ENCODE data around the gene LRCH4. TPM values are rescaled to one million over a fixed set of nuclear protein-coding genes. Genes with fewer than 3 reads are reported as not detected.

LRCH4 gene
- total RNA-seq, 1 experiment from 2014 or later, result 66.4 TPM

DNA sequence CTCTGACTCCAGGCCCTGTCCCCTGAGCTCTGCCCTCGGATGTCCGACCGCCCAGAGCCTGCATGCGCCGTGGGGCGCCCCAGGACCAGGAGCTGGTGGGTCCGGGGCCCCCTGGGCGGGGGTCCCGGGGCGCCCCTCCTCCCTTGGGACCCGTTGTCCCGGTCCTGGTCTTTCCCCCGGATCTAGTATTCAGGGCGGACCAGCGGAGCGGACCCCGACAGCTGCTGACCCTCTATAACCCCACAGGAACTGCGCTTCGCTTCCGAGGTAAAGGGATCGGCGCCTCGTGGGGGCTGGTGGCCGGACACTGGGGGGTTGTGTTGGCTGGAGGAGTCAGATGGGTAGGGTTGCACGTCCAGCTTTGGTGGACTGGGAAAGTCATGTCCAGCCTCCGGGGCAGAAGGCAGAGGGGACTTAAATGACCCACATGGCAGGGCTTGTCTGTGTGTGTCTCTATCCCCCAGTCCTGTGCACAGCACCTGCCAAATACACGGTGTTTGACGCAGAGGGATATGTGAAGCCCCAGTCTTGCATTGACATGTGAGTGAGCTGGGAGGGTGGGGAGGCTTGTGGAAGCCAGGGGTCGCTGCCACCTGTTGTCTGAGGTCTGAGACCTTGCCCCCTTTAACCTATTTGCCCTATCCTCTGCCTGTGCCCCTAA, 26.9 kb upstream of the LRCH4 start:
- ChIA-PET POLR2A (interaction anchor here (0.5 to 0.8 kb wide), 4 partner anchors 15 to 1132 kb away, joined by 3 to 6 read pairs (median 4); no protein-coding TSS in a partner anchor), CTCF (interaction anchor here (0.5 to 1.5 kb wide), 9 partner anchors 13 to 79 kb away, joined by 3 to 8 read pairs (median 6); no protein-coding TSS in a partner anchor)
- TF ChIP-seq POLR2AphosphoS5 (IDR thresholded peaks at IDR 0.05; ENCODE audit: low read depth, low read length) (no peak), REST (IDR thresholded peaks at IDR 0.05; ENCODE audit: insufficient read depth in 1 of 2, low read depth in 2 of 2, low read length in 1 of 2) (no peak), SIN3A (IDR thresholded peaks at IDR 0.05; ENCODE audit: borderline replicate concordance, insufficient read depth, low read depth, low read length) (no peak; the same call in 1 of the 2 replicates), TCF7L2 (IDR thresholded peaks at IDR 0.05; ENCODE audit: low read depth, low read length) (no peak)
- TF ChIP-seq, protein P1, sequence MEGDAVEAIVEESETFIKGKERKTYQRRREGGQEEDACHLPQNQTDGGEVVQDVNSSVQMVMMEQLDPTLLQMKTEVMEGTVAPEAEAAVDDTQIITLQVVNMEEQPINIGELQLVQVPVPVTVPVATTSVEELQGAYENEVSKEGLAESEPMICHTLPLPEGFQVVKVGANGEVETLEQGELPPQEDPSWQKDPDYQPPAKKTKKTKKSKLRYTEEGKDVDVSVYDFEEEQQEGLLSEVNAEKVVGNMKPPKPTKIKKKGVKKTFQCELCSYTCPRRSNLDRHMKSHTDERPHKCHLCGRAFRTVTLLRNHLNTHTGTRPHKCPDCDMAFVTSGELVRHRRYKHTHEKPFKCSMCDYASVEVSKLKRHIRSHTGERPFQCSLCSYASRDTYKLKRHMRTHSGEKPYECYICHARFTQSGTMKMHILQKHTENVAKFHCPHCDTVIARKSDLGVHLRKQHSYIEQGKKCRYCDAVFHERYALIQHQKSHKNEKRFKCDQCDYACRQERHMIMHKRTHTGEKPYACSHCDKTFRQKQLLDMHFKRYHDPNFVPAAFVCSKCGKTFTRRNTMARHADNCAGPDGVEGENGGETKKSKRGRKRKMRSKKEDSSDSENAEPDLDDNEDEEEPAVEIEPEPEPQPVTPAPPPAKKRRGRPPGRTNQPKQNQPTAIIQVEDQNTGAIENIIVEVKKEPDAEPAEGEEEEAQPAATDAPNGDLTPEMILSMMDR (IDR thresholded peaks at IDR 0.05), result no peak
- Histone ChIP-seq H3K27ac (ENCODE audit: low read length) (peak overlapping the region; percentile 78), H3K4me3 (ENCODE audit: low read depth in 2 of 2, low read length in 2 of 2) (peak overlapping the region; percentile 80 to 82), H3K27me3 (ENCODE audit: control insufficient read depth, insufficient read depth, low read length) (no peaks in the 10 kb centered on the region), H3K36me3 (ENCODE audit: control insufficient read depth, insufficient read depth, low read length) (no peaks in the 10 kb centered on the region), H3K4me1 (ENCODE audit: control insufficient read depth, insufficient read depth, low read length) (peaks cover 5% of the 10 kb centered on the region), H3K9me3 (ENCODE audit: control insufficient read depth, insufficient read depth, low read depth, low read length) (no peaks in the 10 kb centered on the region)
- intact Hi-C loops (cut with micrococcal nuclease; ENCODE audit: unreplicated experiment) (no loop called here), in situ Hi-C loops (cut with HindIII; ENCODE audit: low pct_unique_long_range_greater_than_20kb, low sequenced_read_pairs) (no loop called here)
- no peak for DNase-seq (ENCODE audit: low read depth, low spot score)
- TSS peak; percentile 92 for BruUV-seq (replicated peaks)
- peak; percentile 8; the same call in 1 of the 2 replicates for ATAC-seq

DNA sequence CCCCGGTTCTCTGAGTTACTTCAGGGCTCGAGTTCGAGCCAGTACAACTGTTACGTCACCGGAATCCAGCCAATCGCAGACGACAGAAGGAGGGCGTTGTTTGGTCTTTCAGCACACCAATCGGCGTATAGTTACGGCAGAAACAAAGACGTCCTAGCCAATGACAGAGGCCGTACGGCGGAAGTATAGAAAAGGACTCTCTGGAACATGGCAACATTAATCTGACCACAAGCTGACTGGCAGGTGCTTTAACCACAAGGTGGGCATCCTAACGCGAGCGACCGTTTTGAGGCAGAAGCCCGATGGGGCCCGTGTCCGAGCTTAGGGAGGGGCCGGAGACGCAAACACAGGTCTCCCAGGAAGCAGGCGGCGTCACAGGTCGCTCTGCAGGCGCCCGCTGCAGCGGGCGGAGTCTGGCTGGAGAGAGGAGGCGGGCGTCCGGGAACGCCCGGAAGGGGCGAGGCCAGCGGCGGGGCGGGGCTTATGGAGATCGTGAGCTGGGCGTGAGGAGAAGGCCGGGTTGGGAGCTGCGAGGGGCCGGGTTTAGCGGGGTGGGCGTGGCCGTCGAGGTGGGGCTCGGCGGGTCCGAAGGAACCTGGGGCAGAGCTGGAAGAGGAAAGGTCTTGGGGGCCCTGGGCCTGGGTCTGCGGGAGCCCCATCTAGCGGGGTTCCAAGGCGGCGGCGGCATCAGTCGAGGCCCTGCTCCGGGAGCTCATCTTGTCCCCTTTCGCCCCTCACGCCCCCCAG, 26.2 kb upstream of the LRCH4 start, which contains the start of gene MOSPD3:
TSS of gene MOSPD3 (plus strand) at position 558 of the 747 bp plus-strand sequence. CDS start 252 bp downstream, outside the sequence.
- peak; percentile 98 for ATAC-seq
- H3K4me3 ChIP-seq (ENCODE audit: low read depth in 2 of 2, low read length in 2 of 2), result peak within 1 kb of the TSS; percentile 80 to 82
- intact Hi-C loops (cut with micrococcal nuclease; ENCODE audit: unreplicated experiment) (no loop called here), in situ Hi-C loops (cut with HindIII; ENCODE audit: low pct_unique_long_range_greater_than_20kb, low sequenced_read_pairs) (no loop called here)
- no peaks in the 10 kb centered on the region for H3K27me3 ChIP-seq (ENCODE audit: control insufficient read depth, insufficient read depth, low read length)
- CTCF ChIA-PET, result interaction anchor here (0.5 to 1.5 kb wide), 7 partner anchors 17 to 78 kb away, joined by 4 to 8 read pairs (median 6); no protein-coding TSS in a partner anchor
- POLR2A ChIA-PET, result interaction anchor here (0.6 to 0.8 kb wide), 3 partner anchors 14 to 107 kb away, joined by 3 to 4 read pairs (median 4); no protein-coding TSS in a partner anchor
- no TSS peak for BruUV-seq (replicated peaks)
- no peaks in the 10 kb centered on the region for H3K9me3 ChIP-seq (ENCODE audit: control insufficient read depth, insufficient read depth, low read depth, low read length)
- peak within 1 kb of the TSS; percentile 86 for H3K27ac ChIP-seq (ENCODE audit: low read length)
- no peaks in the 10 kb centered on the region for H3K36me3 ChIP-seq (ENCODE audit: control insufficient read depth, insufficient read depth, low read length)
- peaks cover 5% of the 10 kb centered on the region for H3K4me1 ChIP-seq (ENCODE audit: control insufficient read depth, insufficient read depth, low read length)
- DNase-seq (ENCODE audit: low read depth, low spot score), result peak; percentile 100
- TF ChIP-seq POLR2AphosphoS5 (IDR thresholded peaks at IDR 0.05; ENCODE audit: low read depth, low read length), result peak; percentile 84
- TF ChIP-seq TCF7L2 (IDR thresholded peaks at IDR 0.05; ENCODE audit: low read depth, low read length), result peak; percentile 84
- TF ChIP-seq REST (IDR thresholded peaks at IDR 0.05; ENCODE audit: insufficient read depth in 1 of 2, low read depth in 2 of 2, low read length in 1 of 2), result no peak
- TF ChIP-seq SIN3A (IDR thresholded peaks at IDR 0.05; ENCODE audit: borderline replicate concordance, insufficient read depth, low read depth, low read length), result peak; percentile 50; the same call in 1 of the 2 replicates
